ENCODE data around the gene BICRAL. TPM values are rescaled to one million over a fixed set of nuclear protein-coding genes. Genes with fewer than 3 reads are reported as not detected.
A peak's percentile ranks its signal among the peaks of the same experiment; 100 is the strongest.

BICRAL gene
- total RNA-seq, 1 experiment from 2014 or later, result 6.9 TPM

DNA sequence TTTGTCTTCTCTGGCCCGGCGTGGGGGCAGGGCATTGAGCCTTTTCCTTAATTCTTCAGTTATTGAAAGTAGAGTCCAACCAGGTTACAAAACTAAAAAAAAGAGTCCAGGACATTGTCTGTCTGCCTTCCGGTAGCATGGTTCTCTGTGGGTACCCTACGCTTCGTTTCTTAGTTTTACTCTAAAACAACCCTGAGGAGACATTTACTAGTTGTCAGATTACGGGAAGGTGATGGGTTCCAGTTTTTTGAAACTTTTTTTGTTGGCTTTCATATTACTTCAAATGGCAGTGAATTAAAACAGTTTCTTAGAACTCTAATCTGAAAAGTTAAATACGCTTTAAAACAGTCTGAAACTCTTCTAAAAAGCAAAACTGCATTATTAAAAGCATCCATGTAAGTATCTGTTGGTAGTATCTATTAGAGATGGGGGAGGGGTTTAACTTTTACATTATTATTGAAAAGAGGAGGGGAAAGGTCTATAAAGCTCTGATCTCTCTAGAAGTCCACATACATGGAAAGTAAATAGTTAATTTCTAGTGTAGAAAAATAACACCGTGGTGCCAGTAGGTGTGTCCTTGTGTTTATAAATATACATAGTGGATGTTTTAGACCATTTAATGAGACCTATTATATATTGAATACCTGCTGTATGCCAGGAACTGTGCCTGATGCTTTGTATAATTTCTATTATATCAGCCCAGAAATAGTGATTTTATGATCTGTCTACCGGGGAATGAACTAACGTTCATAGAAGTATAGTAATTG is 2.2 kb downstream of the BICRAL start:
- Histone ChIP-seq H3K9me3 (ENCODE audit: low read depth, low read length, poor library complexity, severe bottlenecking) (no peaks in the 10 kb centered on the region), H3K27me3 (replicated peaks; ENCODE audit: insufficient read depth, low read depth, low read length, poor library complexity) (no peaks in the 10 kb centered on the region), H3K4me1 (ENCODE audit: insufficient read depth, low read length, poor library complexity, severe bottlenecking) (peaks cover 29% of the 10 kb centered on the region), H3K36me3 (ENCODE audit: insufficient read depth, low read length, poor library complexity, severe bottlenecking) (peaks cover 5% of the 10 kb centered on the region), H3K27ac (ENCODE audit: low read depth, low read length, poor library complexity, severe bottlenecking) (peak overlapping the region; percentile 98), H3K4me3 (ENCODE audit: low read depth, low read length, poor library complexity, severe bottlenecking) (peak overlapping the region; percentile 75)
- BruUV-seq (replicated peaks), result no TSS peak
- TF ChIP-seq CTCF (conservative IDR thresholded peaks at IDR 0.05; ENCODE audit: low read depth, low read length), result no peak
- TF ChIP-seq EZH2 (IDR thresholded peaks at IDR 0.05; ENCODE audit: borderline replicate concordance, low read depth, low read length, poor library complexity, severe bottlenecking), result no peak
- ChIA-PET CTCF (no interaction called here), POLR2A (ENCODE audit: low non-redundant PET) (interaction anchor here (2.3 kb wide), 1 partner anchor 38 kb away, joined by 40 read pairs; the partner anchor contains the start of gene TBCC)
- peak; percentile 18 for DNase-seq (ENCODE audit: low spot score)
- intact Hi-C loops (cut with micrococcal nuclease; ENCODE audit: unreplicated experiment), result no loop called here

- Histone ChIP-seq H3K9me3 (ENCODE audit: low read depth, low read length, poor library complexity, severe bottlenecking) (no peaks in the 10 kb centered on the region), H3K27ac (ENCODE audit: low read depth, low read length, poor library complexity, severe bottlenecking) (peak overlapping the region; percentile 98), H3K4me1 (ENCODE audit: insufficient read depth, low read length, poor library complexity, severe bottlenecking) (peaks cover 27% of the 10 kb centered on the region), H3K4me3 (ENCODE audit: low read depth, low read length, poor library complexity, severe bottlenecking) (peak overlapping the region; percentile 75), H3K27me3 (replicated peaks; ENCODE audit: insufficient read depth, low read depth, low read length, poor library complexity) (no peaks in the 10 kb centered on the region), H3K36me3 (ENCODE audit: insufficient read depth, low read length, poor library complexity, severe bottlenecking) (peaks cover 5% of the 10 kb centered on the region)
- BruUV-seq (replicated peaks), result no TSS peak
- no peak for TF ChIP-seq EZH2 (IDR thresholded peaks at IDR 0.05; ENCODE audit: borderline replicate concordance, low read depth, low read length, poor library complexity, severe bottlenecking)
- no peak for TF ChIP-seq CTCF (conservative IDR thresholded peaks at IDR 0.05; ENCODE audit: low read depth, low read length)
- ChIA-PET CTCF (interaction anchor here (0.7 kb wide), 1 partner anchor 359 kb away, joined by 5 read pairs; no protein-coding TSS in a partner anchor), POLR2A (ENCODE audit: low non-redundant PET) (no interaction called here)
- intact Hi-C loops (cut with micrococcal nuclease; ENCODE audit: unreplicated experiment), result loop anchor here (5.0 kb wide), 1 partner anchor 92 kb away; the partner anchor contains the start of gene RPL7L1
- no peak for DNase-seq (ENCODE audit: low spot score)
Measured at GRCh38 chr6:42784717-42785498, 3.1 kb downstream of the BICRAL start.

- POLR2A ChIA-PET (ENCODE audit: low non-redundant PET), result no interaction called here
- intact Hi-C loops (cut with micrococcal nuclease; ENCODE audit: unreplicated experiment), result loop anchor here (5.0 kb wide), 1 partner anchor 91 kb away; the partner anchor contains the start of gene RPL7L1
- Histone ChIP-seq H3K4me3 (ENCODE audit: low read depth, low read length, poor library complexity, severe bottlenecking) (no peak overlapping the region), H3K4me1 (ENCODE audit: insufficient read depth, low read length, poor library complexity, severe bottlenecking) (peaks cover 31% of the 10 kb centered on the region), H3K27me3 (replicated peaks; ENCODE audit: insufficient read depth, low read depth, low read length, poor library complexity) (no peaks in the 10 kb centered on the region), H3K27ac (ENCODE audit: low read depth, low read length, poor library complexity, severe bottlenecking) (peak overlapping the region; percentile 15), H3K9me3 (ENCODE audit: low read depth, low read length, poor library complexity, severe bottlenecking) (no peaks in the 10 kb centered on the region), H3K36me3 (ENCODE audit: insufficient read depth, low read length, poor library complexity, severe bottlenecking) (peaks cover 5% of the 10 kb centered on the region)
- CTCF ChIA-PET, result no interaction called here
- BruUV-seq (replicated peaks), result no TSS peak
- no peak for DNase-seq (ENCODE audit: low spot score)
- TF ChIP-seq EZH2 (IDR thresholded peaks at IDR 0.05; ENCODE audit: borderline replicate concordance, low read depth, low read length, poor library complexity, severe bottlenecking) (no peak), CTCF (conservative IDR thresholded peaks at IDR 0.05; ENCODE audit: low read depth, low read length) (no peak)
Measured at GRCh38 chr6:42786525-42786985, 4.7 kb downstream of the BICRAL start.

Measured in A673 (cell line).